Measurements from ENCODE around the gene RGL3.

Gene RGL3

DNA sequence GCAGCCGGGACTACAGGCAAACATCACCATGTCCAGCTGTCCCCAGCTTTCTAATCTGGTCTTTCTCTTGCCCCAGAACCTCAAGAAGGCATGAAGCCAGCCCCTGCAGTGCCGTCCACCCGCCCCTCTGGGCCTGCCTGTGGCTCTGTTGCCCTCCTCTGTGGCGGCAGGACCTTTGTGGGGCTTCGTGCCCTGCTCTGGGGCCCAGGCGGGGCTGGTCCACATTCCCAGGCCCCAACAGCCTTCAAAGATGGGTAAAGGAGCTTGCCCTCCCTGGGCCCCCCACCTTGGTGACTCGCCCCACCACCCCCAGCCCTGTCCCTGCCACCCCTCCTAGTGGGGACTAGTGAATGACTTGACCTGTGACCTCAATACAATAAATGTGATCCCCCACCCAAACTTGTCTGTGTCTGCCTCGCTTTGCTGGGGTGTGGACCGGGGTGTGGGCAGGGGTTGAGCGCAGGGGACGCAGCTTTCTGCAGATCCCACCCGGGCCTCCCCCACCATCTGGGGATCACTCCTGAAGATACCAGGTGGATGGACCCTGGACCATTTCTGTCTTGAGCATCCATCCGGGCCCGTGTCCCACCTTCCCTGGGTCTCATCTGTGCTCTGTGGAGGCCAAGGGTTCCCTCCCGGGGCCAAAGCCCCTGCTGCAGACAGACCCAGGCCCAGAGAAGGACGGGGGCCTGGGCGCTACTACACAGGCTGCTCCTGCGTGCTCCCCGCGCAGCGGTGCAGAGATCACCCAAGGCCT is 31.6 kb upstream of the RGL3 start:
- TF ChIP-seq, protein P1, sequence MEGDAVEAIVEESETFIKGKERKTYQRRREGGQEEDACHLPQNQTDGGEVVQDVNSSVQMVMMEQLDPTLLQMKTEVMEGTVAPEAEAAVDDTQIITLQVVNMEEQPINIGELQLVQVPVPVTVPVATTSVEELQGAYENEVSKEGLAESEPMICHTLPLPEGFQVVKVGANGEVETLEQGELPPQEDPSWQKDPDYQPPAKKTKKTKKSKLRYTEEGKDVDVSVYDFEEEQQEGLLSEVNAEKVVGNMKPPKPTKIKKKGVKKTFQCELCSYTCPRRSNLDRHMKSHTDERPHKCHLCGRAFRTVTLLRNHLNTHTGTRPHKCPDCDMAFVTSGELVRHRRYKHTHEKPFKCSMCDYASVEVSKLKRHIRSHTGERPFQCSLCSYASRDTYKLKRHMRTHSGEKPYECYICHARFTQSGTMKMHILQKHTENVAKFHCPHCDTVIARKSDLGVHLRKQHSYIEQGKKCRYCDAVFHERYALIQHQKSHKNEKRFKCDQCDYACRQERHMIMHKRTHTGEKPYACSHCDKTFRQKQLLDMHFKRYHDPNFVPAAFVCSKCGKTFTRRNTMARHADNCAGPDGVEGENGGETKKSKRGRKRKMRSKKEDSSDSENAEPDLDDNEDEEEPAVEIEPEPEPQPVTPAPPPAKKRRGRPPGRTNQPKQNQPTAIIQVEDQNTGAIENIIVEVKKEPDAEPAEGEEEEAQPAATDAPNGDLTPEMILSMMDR (IDR thresholded peaks at IDR 0.05), result no peak
- Mint-ChIP-seq H3K4me1 (peaks cover 36% of the 10 kb centered on the region), H3K36me3 (ENCODE audit: low read depth) (peaks cover 10% of the 10 kb centered on the region), H3K27me3 (ENCODE audit: low read depth, poor library complexity) (no peaks in the 10 kb centered on the region), H3K9me3 (no peaks in the 10 kb centered on the region), H3K4me3 (no peak overlapping the region), H3K27ac (no peak overlapping the region)
- DNase-seq, result no peak

GRCh38 chr19:11448923-11449554 is 29.9 kb upstream of the RGL3 start:
- H3K4me1 Mint-ChIP-seq, result peaks cover 32% of the 10 kb centered on the region
- no peak for DNase-seq
- H3K27ac Mint-ChIP-seq, result no peak overlapping the region
- H3K27me3 Mint-ChIP-seq (ENCODE audit: low read depth, poor library complexity), result no peaks in the 10 kb centered on the region
- no peaks in the 10 kb centered on the region for H3K9me3 Mint-ChIP-seq
- TF ChIP-seq, protein P1 (IDR thresholded peaks at IDR 0.05), result no peak
- peaks cover 12% of the 10 kb centered on the region for H3K36me3 Mint-ChIP-seq (ENCODE audit: low read depth)
- H3K4me3 Mint-ChIP-seq, result no peak overlapping the region

DNA sequence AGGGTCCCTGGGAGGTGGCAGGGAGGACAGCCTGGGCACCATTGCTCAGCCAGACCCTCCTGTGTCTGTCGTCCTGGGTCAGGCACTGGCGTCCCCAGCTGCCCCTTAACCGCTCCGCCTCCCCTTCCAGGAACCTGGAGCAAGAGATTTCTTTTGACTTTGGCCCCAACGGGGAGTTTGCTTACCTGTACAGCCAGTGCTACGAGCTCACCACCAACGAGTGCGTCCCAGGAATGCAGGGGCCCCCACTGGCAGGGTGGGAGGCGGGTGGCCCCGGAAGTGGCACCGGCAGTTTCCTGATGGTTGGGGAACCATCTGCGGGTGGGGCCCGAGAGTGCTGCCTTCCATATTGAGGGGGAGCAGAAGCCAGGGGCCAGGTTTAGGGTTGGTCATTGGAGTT is 29.3 kb upstream of the RGL3 start:
- Mint-ChIP-seq H3K36me3 (ENCODE audit: low read depth) (peaks cover 14% of the 10 kb centered on the region), H3K27ac (no peak overlapping the region), H3K27me3 (ENCODE audit: low read depth, poor library complexity) (no peaks in the 10 kb centered on the region), H3K9me3 (no peaks in the 10 kb centered on the region), H3K4me3 (no peak overlapping the region), H3K4me1 (peaks cover 29% of the 10 kb centered on the region)
- TF ChIP-seq, protein P1 (IDR thresholded peaks at IDR 0.05), result no peak
- DNase-seq, result no peak

DNA sequence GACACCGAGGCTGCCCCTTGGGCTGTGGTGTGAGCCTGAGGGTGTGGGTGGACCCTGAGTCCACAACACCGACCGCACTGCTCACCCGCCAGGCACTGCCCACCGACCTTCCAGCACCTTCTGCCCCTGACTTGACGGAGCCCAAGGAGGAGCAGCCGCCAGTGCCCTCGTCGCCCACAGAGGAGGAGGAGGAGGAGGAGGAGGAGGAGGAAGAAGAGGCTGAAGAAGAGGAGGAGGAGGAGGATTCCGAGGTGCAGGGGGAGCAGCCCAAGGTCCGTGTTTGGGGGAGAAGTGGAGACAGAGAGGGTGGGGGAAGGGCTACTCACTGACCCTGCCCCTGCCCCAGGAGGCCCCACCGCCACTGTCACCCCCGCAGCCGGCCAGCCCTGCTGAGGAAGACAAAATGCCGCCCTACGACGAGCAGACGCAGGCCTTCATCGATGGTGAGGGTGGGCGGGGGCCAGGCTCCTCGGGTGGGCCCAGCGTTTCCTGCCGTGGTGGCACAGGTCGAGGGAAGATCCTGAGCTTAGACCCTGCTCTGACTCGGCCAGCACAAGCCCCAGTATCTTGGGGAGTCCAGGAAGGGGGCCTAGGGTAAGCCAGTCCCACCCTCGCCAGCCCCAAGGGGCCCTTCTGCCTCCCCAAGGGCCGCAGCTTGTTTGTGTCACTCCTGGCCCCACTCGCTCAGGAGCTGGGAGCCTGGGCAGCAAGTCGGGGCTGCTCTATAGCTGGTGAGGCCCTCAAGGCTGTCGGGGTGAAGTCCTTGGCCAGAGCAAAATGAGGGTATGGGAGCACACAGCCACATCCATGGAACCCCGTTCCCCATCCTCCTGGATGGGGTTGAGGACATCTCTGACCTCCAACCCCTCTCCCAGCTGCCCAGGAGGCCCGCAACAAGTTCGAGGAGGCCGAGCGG is 28.5 kb upstream of the RGL3 start:
- peaks cover 20% of the 10 kb centered on the region for H3K4me1 Mint-ChIP-seq
- TF ChIP-seq, protein P1 (IDR thresholded peaks at IDR 0.05), result no peak
- H3K27ac Mint-ChIP-seq, result peak overlapping the region; percentile 29
- peaks cover 14% of the 10 kb centered on the region for H3K36me3 Mint-ChIP-seq (ENCODE audit: low read depth)
- DNase-seq, result no peak
- H3K27me3 Mint-ChIP-seq (ENCODE audit: low read depth, poor library complexity), result no peaks in the 10 kb centered on the region
- H3K4me3 Mint-ChIP-seq, result no peak overlapping the region
- H3K9me3 Mint-ChIP-seq, result no peaks in the 10 kb centered on the region

DNA sequence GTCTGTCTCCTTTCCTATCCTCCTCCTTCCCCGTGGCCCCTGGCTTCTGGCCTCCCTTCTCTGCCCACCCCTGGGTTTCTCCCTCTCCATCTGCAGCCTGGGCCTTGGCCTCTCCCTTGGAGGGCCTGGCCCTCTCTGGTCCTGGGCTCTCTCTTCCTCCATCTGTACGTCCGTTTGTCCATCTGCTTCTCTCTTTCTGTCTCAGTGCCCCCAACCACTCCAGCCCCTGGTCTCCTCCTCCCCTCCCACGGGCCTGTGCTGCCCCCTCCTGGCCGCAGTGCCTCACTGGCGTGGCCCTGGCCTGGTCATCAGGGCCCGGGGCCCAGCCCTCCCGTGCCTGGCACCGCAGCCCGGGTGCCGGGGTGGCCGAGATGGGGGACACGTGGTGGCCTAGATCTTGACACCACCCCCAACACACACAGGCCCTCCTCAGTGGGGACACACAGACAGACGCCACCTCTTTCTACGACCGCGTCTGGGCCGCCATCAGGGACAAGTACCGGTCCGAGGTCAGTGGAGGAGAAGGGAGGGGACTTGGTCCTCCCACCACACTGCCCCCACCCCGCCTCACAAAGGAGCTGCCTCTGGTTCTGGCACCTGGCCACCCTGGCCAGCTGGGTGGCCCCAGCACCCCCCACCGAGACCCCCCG is 27.7 kb upstream of the RGL3 start:
- peaks cover 21% of the 10 kb centered on the region for H3K36me3 Mint-ChIP-seq (ENCODE audit: low read depth)
- H3K27ac Mint-ChIP-seq, result peak overlapping the region; percentile 89
- no peaks in the 10 kb centered on the region for H3K9me3 Mint-ChIP-seq
- H3K4me1 Mint-ChIP-seq, result peaks cover 12% of the 10 kb centered on the region
- no peaks in the 10 kb centered on the region for H3K27me3 Mint-ChIP-seq (ENCODE audit: low read depth, poor library complexity)
- H3K4me3 Mint-ChIP-seq, result no peak overlapping the region
- TF ChIP-seq, protein P1 (IDR thresholded peaks at IDR 0.05), result peak; percentile 65
- peak; percentile 82 for DNase-seq
